ENCODE results near the gene CXXC1.
A peak's percentile ranks its signal among the peaks of the same experiment; 100 is the strongest.
"Not testable (repeated sequence)": the region's sequence is repeated elsewhere in the genome, so short reads cannot be mapped to it uniquely, and the experiment has no call there.

CXXC1 gene

GRCh38 chr18:50308851-50309250 lies 21.4 kb upstream of the CXXC1 start:
- not testable (repeated sequence) for H3K4me1 ChIP-seq (ENCODE audit: control insufficient read depth in 1 of 2, insufficient read depth in 2 of 2, low read length in 2 of 2); H3K9me3 ChIP-seq (ENCODE audit: insufficient read depth, low read depth, low read length); H4K91ac ChIP-seq (ENCODE audit: low read depth, low read length); H3K18ac ChIP-seq (ENCODE audit: low read length); H3K79me1 ChIP-seq (ENCODE audit: low read length); H3K23ac ChIP-seq (ENCODE audit: low read length); H3K36me3 ChIP-seq (ENCODE audit: control insufficient read depth in 1 of 2, insufficient read depth in 2 of 2, low read length in 2 of 2); H3K4me3 ChIP-seq (ENCODE audit: low read depth, low read length); H3K27me3 ChIP-seq (ENCODE audit: insufficient read depth, low read length); H4K8ac ChIP-seq (ENCODE audit: low read depth, low read length); H3K4me2 ChIP-seq (ENCODE audit: low read length); H3K14ac ChIP-seq (ENCODE audit: low read length); H2AK5ac ChIP-seq (ENCODE audit: low read length); H3K79me2 ChIP-seq (ENCODE audit: control insufficient read depth, insufficient read depth, low read length, poor library complexity); H2BK120ac ChIP-seq (ENCODE audit: insufficient read depth, low read length, poor library complexity); H3K4ac ChIP-seq (ENCODE audit: low read depth, low read length); H2BK5ac ChIP-seq (ENCODE audit: low read depth, low read length, poor library complexity); H3K9ac ChIP-seq (ENCODE audit: low read length); H3K27ac ChIP-seq (ENCODE audit: low read depth, low read length); H2AFZ ChIP-seq (ENCODE audit: insufficient read depth, low read length, poor library complexity); H2BK12ac ChIP-seq (ENCODE audit: low read length); H4K12ac ChIP-seq (ENCODE audit: low read depth, low read length)
- peak in 1 of 2 donors; percentile 11 for DNase-seq
- no CpG with 5 or more reads among the region's 5 CpGs for WGBS (ENCODE audit: extremely low coverage, insufficient coverage, insufficient read length)

GRCh38 chr18:50307738-50308470 lies 20.4 kb upstream of the CXXC1 start:
- peaks cover 0 to 5% of the 10 kb centered on the region in 2 experiments for H3K4me1 ChIP-seq (ENCODE audit: control insufficient read depth in 1 of 2, insufficient read depth in 2 of 2, low read length in 2 of 2)
- H3K18ac ChIP-seq (ENCODE audit: low read length), result no peak overlapping the region
- no peak overlapping the region for H3K27ac ChIP-seq (ENCODE audit: low read depth, low read length)
- H2BK12ac ChIP-seq (ENCODE audit: low read length), result no peak overlapping the region
- H4K12ac ChIP-seq (ENCODE audit: low read depth, low read length), result no peak overlapping the region
- H2BK5ac ChIP-seq (ENCODE audit: low read depth, low read length, poor library complexity), result no peak overlapping the region
- H3K79me1 ChIP-seq (ENCODE audit: low read length), result no peaks in the 10 kb centered on the region
- H3K4me3 ChIP-seq (ENCODE audit: low read depth, low read length), result peak overlapping the region; percentile 71
- peak overlapping the region; percentile 41 for H3K9ac ChIP-seq (ENCODE audit: low read length)
- H3K4ac ChIP-seq (ENCODE audit: low read depth, low read length), result no peak overlapping the region
- no peaks in the 10 kb centered on the region for H3K79me2 ChIP-seq (ENCODE audit: control insufficient read depth, insufficient read depth, low read length, poor library complexity)
- H3K9me3 ChIP-seq (ENCODE audit: insufficient read depth, low read depth, low read length), result peaks cover 2% of the 10 kb centered on the region
- no peak overlapping the region for H2AK5ac ChIP-seq (ENCODE audit: low read length)
- no peaks in the 10 kb centered on the region for H3K36me3 ChIP-seq (ENCODE audit: control insufficient read depth in 1 of 2, insufficient read depth in 2 of 2, low read length in 2 of 2)
- H3K27me3 ChIP-seq (ENCODE audit: insufficient read depth, low read length), result peaks cover 3% of the 10 kb centered on the region
- peak overlapping the region; percentile 10 for H2AFZ ChIP-seq (ENCODE audit: insufficient read depth, low read length, poor library complexity)
- H3K14ac ChIP-seq (ENCODE audit: low read length), result no peak overlapping the region
- H2BK120ac ChIP-seq (ENCODE audit: insufficient read depth, low read length, poor library complexity), result no peak overlapping the region
- WGBS (ENCODE audit: extremely low coverage, insufficient coverage, insufficient read length), result no CpG with 5 or more reads among the region's 26 CpGs
- peak overlapping the region; percentile 68 for H3K4me2 ChIP-seq (ENCODE audit: low read length)
- DNase-seq, result peak; percentile 95 to 98
- peak overlapping the region; percentile 9 for H4K8ac ChIP-seq (ENCODE audit: low read depth, low read length)
- H4K91ac ChIP-seq (ENCODE audit: low read depth, low read length), result no peak overlapping the region
- H3K23ac ChIP-seq (ENCODE audit: low read length), result no peak overlapping the region

- no peak overlapping the region for H2BK5ac ChIP-seq (ENCODE audit: low read depth, low read length, poor library complexity)
Observed at GRCh38 chr18:50307400-50307737, 19.9 kb upstream of the CXXC1 start.

DNA sequence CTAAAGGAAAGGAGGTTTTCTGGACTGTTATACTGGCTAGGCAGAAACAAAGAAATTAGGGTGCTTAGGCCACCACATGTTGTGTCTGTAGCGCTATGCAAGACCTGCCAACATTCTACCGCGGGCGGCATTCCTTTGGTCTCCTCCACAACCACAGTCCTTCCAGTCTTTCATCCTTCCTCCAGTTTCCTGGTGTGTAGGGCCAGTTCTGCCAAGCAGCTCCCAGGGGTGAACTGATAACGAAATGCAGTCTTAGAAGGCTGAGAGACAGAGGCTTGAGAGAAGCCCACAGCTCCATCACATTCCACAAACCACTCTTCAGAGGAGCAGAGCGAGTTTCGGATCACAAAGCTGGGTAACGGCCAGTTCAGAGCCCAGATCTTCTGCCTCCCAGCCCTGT lies 19.5 kb upstream of the CXXC1 start:
- Histone ChIP-seq H3K36me3 (ENCODE audit: control insufficient read depth in 1 of 2, insufficient read depth in 2 of 2, low read length in 2 of 2) (no peaks in the 10 kb centered on the region), H4K8ac (ENCODE audit: low read depth, low read length) (peak overlapping the region; percentile 22), H3K27ac (ENCODE audit: low read depth, low read length) (no peak overlapping the region), H3K4ac (ENCODE audit: low read depth, low read length) (no peak overlapping the region), H3K27me3 (ENCODE audit: insufficient read depth, low read length) (peaks cover 3% of the 10 kb centered on the region), H3K79me2 (ENCODE audit: control insufficient read depth, insufficient read depth, low read length, poor library complexity) (no peaks in the 10 kb centered on the region), H3K9me3 (ENCODE audit: insufficient read depth, low read depth, low read length) (peaks cover 2% of the 10 kb centered on the region), H3K79me1 (ENCODE audit: low read length) (no peaks in the 10 kb centered on the region), H4K91ac (ENCODE audit: low read depth, low read length) (no peak overlapping the region), H3K9ac (ENCODE audit: low read length) (no peak overlapping the region), H3K4me2 (ENCODE audit: low read length) (peak overlapping the region; percentile 68), H3K4me3 (ENCODE audit: low read depth, low read length) (no peak overlapping the region), H2BK5ac (ENCODE audit: low read depth, low read length, poor library complexity) (no peak overlapping the region), H2AK5ac (ENCODE audit: low read length) (no peak overlapping the region), H2BK120ac (ENCODE audit: insufficient read depth, low read length, poor library complexity) (no peak overlapping the region), H4K12ac (ENCODE audit: low read depth, low read length) (no peak overlapping the region), H2BK12ac (ENCODE audit: low read length) (no peak overlapping the region), H3K14ac (ENCODE audit: low read length) (no peak overlapping the region), H3K18ac (ENCODE audit: low read length) (no peak overlapping the region), H3K4me1 (ENCODE audit: control insufficient read depth in 1 of 2, insufficient read depth in 2 of 2, low read length in 2 of 2) (peaks cover 0 to 5% of the 10 kb centered on the region in 2 experiments), H2AFZ (ENCODE audit: insufficient read depth, low read length, poor library complexity) (no peak overlapping the region), H3K23ac (ENCODE audit: low read length) (no peak overlapping the region)
- peak in 1 of 2 donors; percentile 19 for DNase-seq
- no CpG with 5 or more reads among the region's 8 CpGs for WGBS (ENCODE audit: extremely low coverage, insufficient coverage, insufficient read length)

More at GRCh38 chr18:50307400-50307737, 19.9 kb upstream of the CXXC1 start:
- Histone ChIP-seq H4K91ac (ENCODE audit: low read depth, low read length) (no peak overlapping the region), H3K23ac (ENCODE audit: low read length) (no peak overlapping the region), H4K8ac (ENCODE audit: low read depth, low read length) (no peak overlapping the region), H3K18ac (ENCODE audit: low read length) (no peak overlapping the region), H2BK12ac (ENCODE audit: low read length) (no peak overlapping the region), H3K79me1 (ENCODE audit: low read length) (no peaks in the 10 kb centered on the region), H4K12ac (ENCODE audit: low read depth, low read length) (no peak overlapping the region), H3K79me2 (ENCODE audit: control insufficient read depth, insufficient read depth, low read length, poor library complexity) (no peaks in the 10 kb centered on the region), H3K4me1 (ENCODE audit: control insufficient read depth in 1 of 2, insufficient read depth in 2 of 2, low read length in 2 of 2) (peaks cover 0 to 5% of the 10 kb centered on the region in 2 experiments), H3K4me3 (ENCODE audit: low read depth, low read length) (peak overlapping the region; percentile 71), H3K4ac (ENCODE audit: low read depth, low read length) (no peak overlapping the region), H2AFZ (ENCODE audit: insufficient read depth, low read length, poor library complexity) (no peak overlapping the region), H2AK5ac (ENCODE audit: low read length) (no peak overlapping the region), H3K4me2 (ENCODE audit: low read length) (peak overlapping the region; percentile 68), H3K36me3 (ENCODE audit: control insufficient read depth in 1 of 2, insufficient read depth in 2 of 2, low read length in 2 of 2) (no peaks in the 10 kb centered on the region), H3K9ac (ENCODE audit: low read length) (peak overlapping the region; percentile 41), H3K27me3 (ENCODE audit: insufficient read depth, low read length) (peaks cover 3% of the 10 kb centered on the region), H3K27ac (ENCODE audit: low read depth, low read length) (no peak overlapping the region), H3K14ac (ENCODE audit: low read length) (no peak overlapping the region), H3K9me3 (ENCODE audit: insufficient read depth, low read depth, low read length) (peaks cover 2% of the 10 kb centered on the region), H2BK120ac (ENCODE audit: insufficient read depth, low read length, poor library complexity) (no peak overlapping the region)
- DNase-seq, result no peak
- no CpG with 5 or more reads among the region's 8 CpGs for WGBS (ENCODE audit: extremely low coverage, insufficient coverage, insufficient read length)
